HEK293 (cell line): ENCODE measurements around the gene YIPF3.

Experiments
- CTCF ChIP-seq: fragments of 450-650 bp; formaldehyde crosslinking; IDR thresholded peaks from 2 replicates; pipeline ENCODE4 v1.5.1; 2016; ENCODE audit warnings: missing biosample characterization, missing genetic modification characterization
- HOXA7 ChIP-seq: sonication (generic); formaldehyde crosslinking; IDR thresholded peaks from 2 replicates; pipeline ENCODE4 v1.8.1; 2022; ENCODE audit warnings: missing genetic modification reagents, borderline replicate concordance
- KLF1 ChIP-seq: fragments of 450-650 bp; formaldehyde crosslinking; IDR thresholded peaks from 2 replicates; pipeline ENCODE4 v1.5.1; 2016; ENCODE audit warnings: missing biosample characterization, missing genetic modification characterization
- MZF1 ChIP-seq: fragments of 450-650 bp; formaldehyde crosslinking; IDR thresholded peaks from 2 replicates; pipeline ENCODE4 v1.5.1; 2017; ENCODE audit warnings: missing biosample characterization, missing genetic modification characterization, borderline replicate concordance
- SP2 ChIP-seq: fragments of 450-650 bp; formaldehyde crosslinking; IDR thresholded peaks from 2 replicates; pipeline ENCODE4 v1.5.1; 2016; ENCODE audit warnings: missing biosample characterization, missing genetic modification characterization
- ZFP3 ChIP-seq: fragments of 450-650 bp; formaldehyde crosslinking; IDR thresholded peaks from 2 replicates; pipeline ENCODE4 v1.5.1; 2016; ENCODE audit warnings: low read depth, missing biosample characterization, missing genetic modification characterization
- ZNF223 ChIP-seq: fragments of 450-650 bp; formaldehyde crosslinking; IDR thresholded peaks from 2 replicates; pipeline ENCODE4 v1.5.1; 2016; ENCODE audit warnings: missing biosample characterization, missing genetic modification characterization
- ZNF335 ChIP-seq: fragments of 450-650 bp; formaldehyde crosslinking; conservative IDR thresholded peaks from 2 replicates; pipeline ENCODE4 v1.5.1; 2016; ENCODE audit warnings: missing biosample characterization, missing genetic modification characterization
- ZNF596 ChIP-seq: fragments of 450-650 bp; IDR thresholded peaks from 2 replicates; pipeline ENCODE4 v1.5.0; 2018; ENCODE audit warnings: missing biosample characterization, mild to moderate bottlenecking, missing genetic modification characterization, moderate library complexity
- ZNF670 ChIP-seq: fragments of 450-650 bp; formaldehyde crosslinking; IDR thresholded peaks from 2 replicates; pipeline ENCODE4 v1.5.1; 2016; ENCODE audit warnings: missing biosample characterization, missing genetic modification characterization, low read depth
- ZNF707 ChIP-seq: fragments of 450-650 bp; formaldehyde crosslinking; IDR thresholded peaks from 2 replicates; pipeline ENCODE4 v1.5.1; 2016; ENCODE audit warnings: missing biosample characterization, missing genetic modification characterization
- ZNF837 ChIP-seq: fragments of 450-650 bp; formaldehyde crosslinking; IDR thresholded peaks from 2 replicates; pipeline ENCODE4 v1.5.1; 2016; ENCODE audit warnings: missing biosample characterization, missing genetic modification characterization
- TF ChIP-seq, protein P1 (sequence below): fragments of 450-650 bp; formaldehyde crosslinking; IDR thresholded peaks from 2 replicates; pipeline ENCODE4 v1.5.1; 2016; ENCODE audit warnings: missing biosample characterization, missing genetic modification characterization, borderline replicate concordance
- TF ChIP-seq, protein P2 (sequence below): fragments of 450-650 bp; formaldehyde crosslinking; IDR thresholded peaks from 2 replicates; pipeline ENCODE4 v1.5.1; 2016; ENCODE audit warnings: missing biosample characterization, missing genetic modification characterization, low read depth

DNA sequence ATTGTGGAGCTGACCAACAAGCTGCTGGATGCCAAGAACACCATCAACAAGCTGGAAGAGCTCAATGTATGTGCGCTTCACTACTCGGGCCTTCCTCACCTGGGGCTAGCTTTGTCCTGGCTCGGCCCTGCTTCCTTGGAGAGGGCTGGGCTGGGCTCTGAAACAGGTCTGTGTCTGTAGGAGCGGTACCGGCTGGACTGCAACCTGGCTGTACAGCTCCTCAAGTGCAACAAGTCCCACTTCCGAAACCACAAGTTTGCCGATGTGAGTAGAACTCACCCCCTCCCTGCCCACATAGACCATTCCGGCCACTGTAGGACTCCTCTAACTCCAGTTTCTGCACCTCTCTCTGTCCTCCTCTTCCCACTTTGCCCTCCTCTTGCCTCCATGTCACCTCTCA is 13.3 kb downstream of the YIPF3 start:
- TF ChIP-seq, protein P1, sequence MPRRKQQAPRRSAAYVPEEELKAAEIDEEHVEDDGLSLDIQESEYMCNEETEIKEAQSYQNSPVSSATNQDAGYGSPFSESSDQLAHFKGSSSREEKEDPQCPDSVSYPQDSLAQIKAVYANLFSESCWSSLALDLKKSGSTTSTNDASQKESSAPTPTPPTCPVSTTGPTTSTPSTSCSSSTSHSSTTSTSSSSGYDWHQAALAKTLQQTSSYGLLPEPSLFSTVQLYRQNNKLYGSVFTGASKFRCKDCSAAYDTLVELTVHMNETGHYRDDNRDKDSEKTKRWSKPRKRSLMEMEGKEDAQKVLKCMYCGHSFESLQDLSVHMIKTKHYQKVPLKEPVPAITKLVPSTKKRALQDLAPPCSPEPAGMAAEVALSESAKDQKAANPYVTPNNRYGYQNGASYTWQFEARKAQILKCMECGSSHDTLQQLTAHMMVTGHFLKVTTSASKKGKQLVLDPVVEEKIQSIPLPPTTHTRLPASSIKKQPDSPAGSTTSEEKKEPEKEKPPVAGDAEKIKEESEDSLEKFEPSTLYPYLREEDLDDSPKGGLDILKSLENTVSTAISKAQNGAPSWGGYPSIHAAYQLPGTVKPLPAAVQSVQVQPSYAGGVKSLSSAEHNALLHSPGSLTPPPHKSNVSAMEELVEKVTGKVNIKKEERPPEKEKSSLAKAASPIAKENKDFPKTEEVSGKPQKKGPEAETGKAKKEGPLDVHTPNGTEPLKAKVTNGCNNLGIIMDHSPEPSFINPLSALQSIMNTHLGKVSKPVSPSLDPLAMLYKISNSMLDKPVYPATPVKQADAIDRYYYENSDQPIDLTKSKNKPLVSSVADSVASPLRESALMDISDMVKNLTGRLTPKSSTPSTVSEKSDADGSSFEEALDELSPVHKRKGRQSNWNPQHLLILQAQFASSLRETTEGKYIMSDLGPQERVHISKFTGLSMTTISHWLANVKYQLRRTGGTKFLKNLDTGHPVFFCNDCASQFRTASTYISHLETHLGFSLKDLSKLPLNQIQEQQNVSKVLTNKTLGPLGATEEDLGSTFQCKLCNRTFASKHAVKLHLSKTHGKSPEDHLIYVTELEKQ, result no peak
- TF ChIP-seq ZNF223 (tag by site-specific recombination) (no peak), CTCF (tag by site-specific recombination) (no peak), ZNF707 (tag by site-specific recombination) (no peak), HOXA7 (no peak), ZFP3 (no peak), ZNF837 (no peak), ZNF596 (tag by site-specific recombination) (no peak), KLF1 (tag by site-specific recombination) (no peak), MZF1 (tag by site-specific recombination) (no peak), ZNF335 (tag by site-specific recombination) (no peak), ZNF670 (no peak), SP2 (tag by site-specific recombination) (no peak)
- TF ChIP-seq, protein P2, sequence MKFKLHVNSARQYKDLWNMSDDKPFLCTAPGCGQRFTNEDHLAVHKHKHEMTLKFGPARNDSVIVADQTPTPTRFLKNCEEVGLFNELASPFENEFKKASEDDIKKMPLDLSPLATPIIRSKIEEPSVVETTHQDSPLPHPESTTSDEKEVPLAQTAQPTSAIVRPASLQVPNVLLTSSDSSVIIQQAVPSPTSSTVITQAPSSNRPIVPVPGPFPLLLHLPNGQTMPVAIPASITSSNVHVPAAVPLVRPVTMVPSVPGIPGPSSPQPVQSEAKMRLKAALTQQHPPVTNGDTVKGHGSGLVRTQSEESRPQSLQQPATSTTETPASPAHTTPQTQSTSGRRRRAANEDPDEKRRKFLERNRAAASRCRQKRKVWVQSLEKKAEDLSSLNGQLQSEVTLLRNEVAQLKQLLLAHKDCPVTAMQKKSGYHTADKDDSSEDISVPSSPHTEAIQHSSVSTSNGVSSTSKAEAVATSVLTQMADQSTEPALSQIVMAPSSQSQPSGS (tag by site-specific recombination), result no peak
